Measurements from ENCODE around the gene CXCR5.
A peak's percentile ranks its signal among the peaks of the same experiment; 100 is the strongest.
"Not testable (repeated sequence)": the region's sequence is repeated elsewhere in the genome, so short reads cannot be mapped to it uniquely, and the experiment has no call there.

The CXCR5 gene

GRCh38 chr11:118883368-118884071 lies at the start of gene CXCR5:
Gene CXCR5, plus strand, starts transcription at chr11:118883892. Its CDS starts 50 bp downstream, at chr11:118883942.
- no peak for DNase-seq (ENCODE audit: low read depth)

GRCh38 chr11:118834427-118835028 lies 49.2 kb upstream of the CXCR5 start:
- no peak for DNase-seq (ENCODE audit: low read depth)

GRCh38 chr11:118837868-118838267 lies 45.8 kb upstream of the CXCR5 start:
- no peak for DNase-seq (ENCODE audit: low read depth)

GRCh38 chr11:118838905-118839553 lies 44.7 kb upstream of the CXCR5 start:
- DNase-seq (ENCODE audit: low read depth), result peak; percentile 23

- no peak for DNase-seq (ENCODE audit: low read depth)
These were observed 42.0 kb upstream of the CXCR5 start for GRCh38 chr11:118841469-118842242.

GRCh38 chr11:118842369-118842768 lies 41.3 kb upstream of the CXCR5 start:
- DNase-seq (ENCODE audit: low read depth), result no peak

GRCh38 chr11:118842843-118843242 lies 40.8 kb upstream of the CXCR5 start:
- not testable (repeated sequence) for DNase-seq (ENCODE audit: low read depth)

- DNase-seq (ENCODE audit: low read depth), result no peak
These were observed 40.1 kb upstream of the CXCR5 start for GRCh38 chr11:118843565-118843964.

- DNase-seq (ENCODE audit: low read depth), result peak; percentile 13
These were observed 38.3 kb upstream of the CXCR5 start for GRCh38 chr11:118845369-118845768.

GRCh38 chr11:118846181-118846935 lies 37.3 kb upstream of the CXCR5 start:
- no peak for DNase-seq (ENCODE audit: low read depth)

- DNase-seq (ENCODE audit: low read depth), result no peak
These were observed 33.9 kb upstream of the CXCR5 start for GRCh38 chr11:118849825-118850224.

GRCh38 chr11:118851970-118852369 lies 31.7 kb upstream of the CXCR5 start:
- DNase-seq (ENCODE audit: low read depth), result no peak

GRCh38 chr11:118853678-118854077 lies 30.0 kb upstream of the CXCR5 start:
- DNase-seq (ENCODE audit: low read depth), result no peak

GRCh38 chr11:118856314-118856713 lies 27.4 kb upstream of the CXCR5 start:
- DNase-seq (ENCODE audit: low read depth), result no peak

GRCh38 chr11:118857385-118857784 lies 26.3 kb upstream of the CXCR5 start:
- no peak for DNase-seq (ENCODE audit: low read depth)

- no peak for DNase-seq (ENCODE audit: low read depth)
These were observed 23.7 kb upstream of the CXCR5 start for GRCh38 chr11:118859973-118860372.

- DNase-seq (ENCODE audit: low read depth), result no peak
These were observed 15.0 kb upstream of the CXCR5 start for GRCh38 chr11:118868659-118869058.

- DNase-seq (ENCODE audit: low read depth), result no peak
These were observed 13.0 kb upstream of the CXCR5 start for GRCh38 chr11:118870396-118871343.

- DNase-seq (ENCODE audit: low read depth), result no peak
These were observed 11.3 kb upstream of the CXCR5 start for GRCh38 chr11:118872403-118872821.

GRCh38 chr11:118873804-118874203 lies 9.9 kb upstream of the CXCR5 start:
- no peak for DNase-seq (ENCODE audit: low read depth)

GRCh38 chr11:118876286-118876685 lies 7.4 kb upstream of the CXCR5 start:
- no peak for DNase-seq (ENCODE audit: low read depth)
